GM12878 (cell line): ENCODE results near the gene PTAFR. TPM values are rescaled to one million over a fixed set of nuclear protein-coding genes. Genes with fewer than 3 reads are reported as not detected.

Source experiments
- ATAC-seq: fragments of 200-7000 bp; cut with Tn5 transposase; 3 replicates; pipeline ENCODE4 v1.9.1; 2020; ENCODE audit warnings: mild to moderate bottlenecking, moderate library complexity
- BruUV-seq: library from RNA; stranded (reverse); fragments of 400-500 nt; replicated peaks from 2 replicates; lab custom pipeline; 2021; lab: Mats Ljungman, UMichigan
- CTCF ChIA-PET: fragments of 300-600 bp; sonication (Branson Sonifier 250); formaldehyde crosslinking; extraction: SDS; loops from one replicate; lab custom pipeline; 2021; ENCODE audit warnings: inconsistent platforms; lab: Yijun Ruan, JAX
- POLR2A ChIA-PET: fragments of 350-600 bp; formaldehyde crosslinking; extraction: SDS; loops from one replicate; lab custom pipeline; 2021; ENCODE audit warnings: inconsistent platforms; lab: Charles Lee
- RAD21 ChIA-PET: fragments of 300-600 bp; sonication (Branson Sonifier 250); formaldehyde crosslinking; loops from one replicate; lab custom pipeline; 2023; ENCODE audit warnings: antibody characterized with exemption; ENCODE audit not compliant: unreplicated experiment; lab: Charles Lee
- SMC1A ChIA-PET: fragments of 300-600 bp; sonication (Branson Sonifier 250); formaldehyde crosslinking; loops from one replicate; lab custom pipeline; 2023; ENCODE audit not compliant: unreplicated experiment, uncharacterized antibody; lab: Charles Lee
- DNase-seq: peaks from one replicate; pipeline ENCODE4 v3.0.0-alpha.2; 2011; ENCODE audit warnings: low read depth, low spot score
- FAIRE-seq: peaks from 3 replicates; lab custom pipeline; 2011; peaks lifted over from hg19 to GRCh38; lab: Jason Lieb, UNC
- H2AFZ ChIP-seq: 2 replicates; pipeline ENCODE4 v1.6.0; 2011; ENCODE audit warnings: low read depth, low read length, control low read depth; ENCODE audit not compliant: control insufficient read depth
- H3K27ac ChIP-seq: 2 replicates; pipeline ENCODE4 v1.5.1; 2011; ENCODE audit warnings: control low read depth; ENCODE audit not compliant: control insufficient read depth, insufficient read depth
- H3K27me3 ChIP-seq, 2 experiments: replicated peaks in 1 of 2; 2 replicates each; pipeline versions ENCODE4 v1.6.0 to v1.6.1; 2011; ENCODE audit warnings: low read length in 1 of 2; ENCODE audit not compliant: control insufficient read depth in 2 of 2, insufficient read depth in 2 of 2
- H3K36me3 ChIP-seq, 2 experiments: 2 replicates each; pipeline ENCODE4 v1.5.1; 2011; ENCODE audit warnings: low read length in 1 of 2; ENCODE audit not compliant: control insufficient read depth in 2 of 2, insufficient read depth in 2 of 2
- H3K4me1 ChIP-seq: 2 replicates; pipeline ENCODE4 v1.6.1; 2011; ENCODE audit warnings: mild to moderate bottlenecking, low read length, moderate library complexity, mixed read lengths; ENCODE audit not compliant: control insufficient read depth, insufficient read depth
- H3K4me2 ChIP-seq: 2 replicates; pipeline ENCODE4 v1.6.0; 2011; ENCODE audit warnings: control low read depth; ENCODE audit not compliant: control insufficient read depth, insufficient read depth
- H3K4me3 ChIP-seq: fragments of 200-600 bp; sonication (generic); 2 replicates; pipeline ENCODE4 v1.5.1; 2016
- H3K79me2 ChIP-seq: 2 replicates; pipeline ENCODE4 v1.6.0; 2011; ENCODE audit warnings: low read length; ENCODE audit not compliant: control insufficient read depth, insufficient read depth
- H3K9ac ChIP-seq: 2 replicates; pipeline ENCODE4 v1.8.0; 2011; ENCODE audit warnings: low read length, control low read depth, mixed read lengths; ENCODE audit not compliant: control insufficient read depth, insufficient read depth
- H3K9me3 ChIP-seq: replicated peaks from 3 replicates; pipeline ENCODE4 v1.5.1; 2011; ENCODE audit warnings: mild to moderate bottlenecking, low read length; ENCODE audit not compliant: control insufficient read depth, insufficient read depth
- H4K20me1 ChIP-seq: 2 replicates; pipeline ENCODE4 v1.6.0; 2011; ENCODE audit not compliant: control insufficient read depth, insufficient read depth
- ATF7 ChIP-seq: fragments of 450-650 bp; IDR thresholded peaks from 2 replicates; pipeline ENCODE4 v1.6.1; 2016; ENCODE audit warnings: low read depth, mild to moderate bottlenecking
- E2F4 ChIP-seq: IDR thresholded peaks from 2 replicates; pipeline ENCODE4 v1.6.1; 2012; ENCODE audit warnings: low read depth, low read length, improper control_type of control experiment
- LARP7 ChIP-seq: fragments of 450-650 bp; IDR thresholded peaks from 2 replicates; pipeline ENCODE4 v1.6.1; 2017; ENCODE audit warnings: mild to moderate bottlenecking
- NFYA ChIP-seq: IDR thresholded peaks from 2 replicates; pipeline ENCODE4 v1.6.1; 2011; ENCODE audit warnings: low read depth, mild to moderate bottlenecking, low read length, improper control_type of control experiment, borderline replicate concordance
- RAD21 ChIP-seq: IDR thresholded peaks from 2 replicates; pipeline ENCODE4 v1.6.1; 2011; ENCODE audit warnings: mild to moderate bottlenecking, low read depth, low read length, moderate library complexity; ENCODE audit not compliant: insufficient read depth
- ZNF622 ChIP-seq: fragments of 450-650 bp; IDR thresholded peaks from 2 replicates; pipeline ENCODE4 v1.6.1; 2017; ENCODE audit warnings: mild to moderate bottlenecking, inconsistent platforms
- ZZZ3 ChIP-seq: IDR thresholded peaks from 2 replicates; pipeline ENCODE4 v1.6.1; 2011; ENCODE audit warnings: low read depth; ENCODE audit not compliant: control insufficient read depth, insufficient read length
- WGBS: methylation state at CpG from one replicate; pipeline ENCODE4 v1.1.6; 2016; ENCODE audit warnings: low lambda C conversion rate; ENCODE audit not compliant: insufficient replicate concordance, insufficient coverage; ENCODE audit errors: missing lambda C conversion rate; 5-methylcytosine and 5-hydroxymethylcytosine counted together
- in situ Hi-C: fragments of 300-500 bp; cut with MboI; formaldehyde crosslinking; loops from 9 replicates; pipeline ENCODE4 v1.14.3; 2018; ENCODE audit warnings: mixed read lengths
- intact Hi-C: fragments of 100-400 bp; cut with micrococcal nuclease; formaldehyde crosslinking; loops from one replicate; pipeline ENCODE4 v1.14.2; 2022; ENCODE audit not compliant: unreplicated experiment
- polyA plus RNA-seq, 11 experiments: library from polyadenylated mRNA; depleted of rRNA in 4 of 11; unstranded in 6 of 11; stranded (reverse) in 5 of 11; fragments of >200 nt; fragmentation: Nextera tagmentation in 4 of 11; fragmentation: Illumina TruSeq in 1 of 11; extraction: Ambion mirVana in 4 of 11; extraction: Trizol in 1 of 11; gene quantifications; 1 replicate in 1 of 11; 2 replicates in 10 of 11; pipeline versions ENCODE4 v1.2.1 to v1.2.3, GENCODE V29; 2011 to 2016; ENCODE audit warnings: inconsistent platforms in 2 of 11, missing spikeins in 2 of 11, low read depth in 1 of 11
- total RNA-seq, 4 experiments: library from RNA; depleted of rRNA in 3 of 4; stranded (reverse); fragments of >200 nt in 3 of 4; fragmentation: Illumina TruSeq in 1 of 4; extraction: Trizol in 1 of 4; gene quantifications; 2 replicates each; pipeline versions ENCODE4 v1.2.1 to v1.2.3, GENCODE V29; 2013 to 2021

Gene PTAFR
- total and polyA plus RNA-seq, 10 of the 15 experiments (the other 5 are each of a cell fraction or from before 2014, with no cell fraction given) = 17.5 to 251 (median 27.7) TPM

- no peaks in the 10 kb centered on the region for H3K4me1 ChIP-seq
- DNase-seq (no peak), ATAC-seq (no peak)
- ChIA-PET CTCF (interaction anchor here (0.7 to 1.6 kb wide), 2 partner anchors 58 to 100 kb away, joined by 3 to 4 read pairs; no protein-coding TSS in a partner anchor), SMC1A (interaction anchor here (1.2 kb wide), 1 partner anchor 11 kb away, joined by 3 read pairs; no protein-coding TSS in a partner anchor)
- intact Hi-C loops = no loop called here
- TF ChIP-seq ATF7 (no peak), ZNF622 (no peak), LARP7 (no peak), NFYA (no peak), RAD21 (no peak), ZZZ3 (no peak), E2F4 (no peak)
- TF ChIP-seq, all 136 proteins: peak for 0
- H3K9me3 ChIP-seq = no peaks in the 10 kb centered on the region
- H2AFZ ChIP-seq = no peak overlapping the region
- no peaks in the 10 kb centered on the region; a peak in 1 of 4 replicates for H3K36me3 ChIP-seq
- no peak overlapping the region for H3K9ac ChIP-seq
- ChIA-PET RAD21 (no interaction called here), POLR2A (no interaction called here)
- 97% methylated on average over 12 of the region's 12 CpGs for WGBS
- H3K79me2 ChIP-seq = no peaks in the 10 kb centered on the region
- H3K27me3 ChIP-seq = no peaks in the 10 kb centered on the region
- no peak overlapping the region for H3K4me3 ChIP-seq
- no peak overlapping the region for H3K4me2 ChIP-seq
- H3K27ac ChIP-seq = no peak overlapping the region
- BruUV-seq = no TSS peak
- in situ Hi-C loops = no loop called here
- no peak for FAIRE-seq
- no peaks in the 10 kb centered on the region for H4K20me1 ChIP-seq
Measured at GRCh38 chr1:28190996-28191645, 14.6 kb upstream of the PTAFR start.
